H1 (cell line): ENCODE measurements around the gene GRM7. TPM values are rescaled to one million over a fixed set of nuclear protein-coding genes. Genes with fewer than 3 reads are reported as not detected.

Experiments
- CTCF ChIA-PET: fragments of 300-600 bp; sonication (Branson Sonifier 250); formaldehyde crosslinking; loops from one replicate; lab custom pipeline; 2021; ENCODE audit not compliant: partially characterized antibody; lab: Charles Lee
- POLR2A ChIA-PET: fragments of 300-600 bp; sonication (Branson Sonifier 250); formaldehyde crosslinking; loops from one replicate; lab custom pipeline; 2021; ENCODE audit warnings: inconsistent platforms; ENCODE audit not compliant: partially characterized antibody; lab: Charles Lee
- DNase-seq, 2 experiments: peaks; one replicate each; pipeline versions ENCODE4 v3.0.0 to v3.0.0-alpha.2; 2010 to 2022; ENCODE audit warnings: low spot score in 2 of 2, low read depth in 1 of 2, mixed read lengths in 1 of 2
- FAIRE-seq: peaks from 2 replicates; lab custom pipeline; 2011; peaks lifted over from hg19 to GRCh38; lab: Jason Lieb, UNC
- H2AFZ ChIP-seq: 2 replicates; pipeline ENCODE4 v1.8.1; 2012; ENCODE audit warnings: low read length, inconsistent platforms
- H2AK5ac ChIP-seq: 2 replicates; pipeline ENCODE4 v1.6.1; 2013; ENCODE audit warnings: low read depth, low read length
- H2BK120ac ChIP-seq: replicated peaks from 2 replicates; pipeline ENCODE3; 2013; ENCODE audit warnings: low read depth, low read length, inconsistent platforms
- H2BK12ac ChIP-seq: 2 replicates; pipeline ENCODE4 v1.6.1; 2013; ENCODE audit warnings: low read depth, low read length
- H2BK15ac ChIP-seq: 2 replicates; pipeline ENCODE4 v1.6.1; 2013; ENCODE audit warnings: low read length
- H2BK20ac ChIP-seq: 2 replicates; pipeline ENCODE4 v1.6.1; 2013; ENCODE audit warnings: low read length
- H2BK5ac ChIP-seq: 2 replicates; pipeline ENCODE4 v1.6.1; 2013; ENCODE audit warnings: low read depth, low read length
- H3K14ac ChIP-seq: 2 replicates; pipeline ENCODE4 v1.6.1; 2013; ENCODE audit warnings: inconsistent platforms; ENCODE audit not compliant: insufficient read length
- H3K18ac ChIP-seq: 2 replicates; pipeline ENCODE4 v1.6.1; 2013; ENCODE audit warnings: low read length; ENCODE audit errors: extremely low read depth
- H3K23ac ChIP-seq: 2 replicates; pipeline ENCODE4 v1.6.1; 2013; ENCODE audit warnings: inconsistent platforms; ENCODE audit not compliant: insufficient read length
- H3K23me2 ChIP-seq: 2 replicates; pipeline ENCODE4 v1.6.1; 2013; ENCODE audit warnings: low read depth, low read length
- H3K27ac ChIP-seq: 2 replicates; pipeline ENCODE4 v1.6.1; 2011; ENCODE audit warnings: low read depth, low read length, inconsistent platforms
- H3K27me3 ChIP-seq, 4 experiments: replicated peaks in 1 of 4; 1 replicate in 1 of 4; 2 replicates in 3 of 4; pipeline versions ENCODE4 v1.6.1 to v1.8.1; 2011 to 2013; ENCODE audit warnings: low read length in 3 of 4, mild to moderate bottlenecking in 3 of 4, inconsistent platforms in 2 of 4, mixed read lengths in 2 of 4, moderate library complexity in 1 of 4; ENCODE audit not compliant: control insufficient read depth in 3 of 4, insufficient read depth in 3 of 4; ENCODE audit errors: extremely low read depth in 1 of 4
- H3K36me3 ChIP-seq, 4 experiments: 2 replicates each; pipeline versions ENCODE4 v1.6.1 to v1.8.1; 2011 to 2013; ENCODE audit warnings: mild to moderate bottlenecking in 4 of 4, low read length in 3 of 4, moderate library complexity in 2 of 4, control low read depth in 1 of 4, inconsistent platforms in 1 of 4; ENCODE audit not compliant: insufficient read depth in 4 of 4, control insufficient read depth in 2 of 4
- H3K4ac ChIP-seq: replicated peaks from 2 replicates; pipeline ENCODE3; 2013; ENCODE audit warnings: low read length, low read depth, mixed read lengths, inconsistent platforms; ENCODE audit not compliant: insufficient read length
- H3K4me1 ChIP-seq, 4 experiments: replicated peaks in 1 of 4; 1 replicate in 1 of 4; 2 replicates in 3 of 4; pipeline versions ENCODE4 v1.6.1 to v1.8.1; 2011 to 2013; ENCODE audit warnings: low read length in 3 of 4, inconsistent platforms in 2 of 4, mixed read lengths in 1 of 4; ENCODE audit not compliant: insufficient read depth in 4 of 4, control insufficient read depth in 3 of 4
- H3K4me2 ChIP-seq, 2 experiments: 2 replicates each; pipeline versions ENCODE4 v1.6.1 to v1.8.1; 2011 to 2013; ENCODE audit warnings: low read depth in 2 of 2, low read length in 2 of 2, control low read depth in 1 of 2, inconsistent platforms in 1 of 2, mild to moderate bottlenecking in 1 of 2; ENCODE audit not compliant: insufficient read depth in 1 of 2
- H3K4me3 ChIP-seq, 4 experiments: fragments of 200-600, 300-600 bp in 1 of 4; sonication (generic), shearing (Covaris generic), sonication (Bioruptor Twin) in 1 of 4; 2 replicates each; pipeline versions ENCODE4 v1.5.1 to v1.8.1; 2011 to 2016; ENCODE audit warnings: low read length in 4 of 4, low read depth in 3 of 4, control low read depth in 2 of 4, inconsistent platforms in 2 of 4, mild to moderate bottlenecking in 2 of 4, mixed read lengths in 1 of 4, moderate library complexity in 1 of 4; ENCODE audit not compliant: insufficient read depth in 2 of 4; ENCODE audit errors: extremely low read depth in 1 of 4
- H3K56ac ChIP-seq: replicated peaks from 2 replicates; pipeline ENCODE3; 2013; ENCODE audit warnings: low read depth, mild to moderate bottlenecking, mixed read lengths, low read length, inconsistent platforms; ENCODE audit not compliant: insufficient read length
- H3K79me1 ChIP-seq: 2 replicates; pipeline ENCODE4 v1.6.1; 2013; ENCODE audit warnings: low read depth, low read length, control low read depth
- H3K79me2 ChIP-seq, 2 experiments: 2 replicates each; pipeline versions ENCODE4 v1.6.1 to v1.8.1; 2012 to 2013; ENCODE audit warnings: low read length in 2 of 2, mild to moderate bottlenecking in 2 of 2, inconsistent platforms in 1 of 2; ENCODE audit not compliant: insufficient read depth in 2 of 2, control insufficient read depth in 1 of 2
- H3K9ac ChIP-seq, 4 experiments: replicated peaks in 1 of 4; 1 replicate in 1 of 4; 2 replicates in 3 of 4; pipeline versions ENCODE4 v1.6.1 to v1.8.1; 2011 to 2013; ENCODE audit warnings: low read depth in 3 of 4, low read length in 3 of 4, control low read depth in 2 of 4, mild to moderate bottlenecking in 2 of 4, moderate library complexity in 2 of 4, inconsistent platforms in 1 of 4; ENCODE audit errors: extremely low read depth in 1 of 4
- H3K9me3 ChIP-seq, 2 experiments: 2 replicates each; pipeline versions ENCODE4 v1.6.1 to v1.8.1; 2012 to 2013; ENCODE audit warnings: mild to moderate bottlenecking in 2 of 2, moderate library complexity in 2 of 2, control low read depth in 1 of 2, inconsistent platforms in 1 of 2, low read depth in 1 of 2, low read length in 1 of 2, mixed read lengths in 1 of 2; ENCODE audit not compliant: insufficient read depth in 2 of 2
- H4K20me1 ChIP-seq, 2 experiments: replicated peaks in 1 of 2; 2 replicates each; pipeline versions ENCODE3 to v1.8.1; 2011 to 2013; ENCODE audit warnings: inconsistent platforms in 2 of 2, low read length in 2 of 2, mild to moderate bottlenecking in 1 of 2; ENCODE audit not compliant: insufficient read depth in 2 of 2, control insufficient read depth in 1 of 2
- H4K5ac ChIP-seq: 2 replicates; pipeline ENCODE4 v1.6.1; 2013; ENCODE audit warnings: low read length, low read depth, mixed read lengths, inconsistent platforms; ENCODE audit not compliant: insufficient read length
- H4K8ac ChIP-seq: 2 replicates; pipeline ENCODE4 v1.8.0; 2013; ENCODE audit warnings: mild to moderate bottlenecking, moderate library complexity, low read length, inconsistent platforms; ENCODE audit not compliant: insufficient read depth; ENCODE audit errors: extremely low read depth
- H4K91ac ChIP-seq: replicated peaks from 2 replicates; pipeline ENCODE3; 2013; ENCODE audit warnings: low read length, mixed read lengths, inconsistent platforms; ENCODE audit not compliant: insufficient read length
- BACH1 ChIP-seq: IDR thresholded peaks from 2 replicates; pipeline ENCODE4 v1.6.1; 2012; ENCODE audit warnings: low read length, improper control_type of control experiment
- BCL11A ChIP-seq, 2 experiments: IDR thresholded peaks; one replicate each; pipeline ENCODE4 v1.6.1; 2011; ENCODE audit warnings: low read depth in 2 of 2, low read length in 2 of 2, mild to moderate bottlenecking in 2 of 2
- CBX8 ChIP-seq: fragments of 300-800, 300-1000 bp; sonication (generic); IDR thresholded peaks from 2 replicates; pipeline ENCODE4 v1.7.1; 2016; ENCODE audit warnings: low read depth, low read length, borderline replicate concordance
- GTF2F1 ChIP-seq: IDR thresholded peaks from 2 replicates; pipeline ENCODE4 v1.6.1; 2012; ENCODE audit warnings: low read depth, low read length, improper control_type of control experiment, borderline replicate concordance
- HDAC6 ChIP-seq: IDR thresholded peaks from one replicate; pipeline ENCODE4 v1.7.1; 2012; ENCODE audit warnings: low read depth, mild to moderate bottlenecking, inconsistent platforms, low read length, moderate library complexity
- NRF1 ChIP-seq: IDR thresholded peaks from 2 replicates; pipeline ENCODE4 v1.6.1; 2011; ENCODE audit warnings: mild to moderate bottlenecking, low read depth, low read length, improper control_type of control experiment
- RAD21 ChIP-seq, 2 experiments: IDR thresholded peaks in 1 of 2; conservative IDR thresholded peaks in 1 of 2; 2 replicates each; pipeline ENCODE4 v1.6.1; 2011; ENCODE audit warnings: low read depth in 2 of 2, low read length in 2 of 2, improper control_type of control experiment in 1 of 2, inconsistent platforms in 1 of 2, mild to moderate bottlenecking in 1 of 2, moderate library complexity in 1 of 2
- SIX5 ChIP-seq: IDR thresholded peaks from 2 replicates; pipeline ENCODE4 v1.6.1; 2011; ENCODE audit warnings: mild to moderate bottlenecking, low read depth, low read length
- SP1 ChIP-seq: IDR thresholded peaks from 2 replicates; pipeline ENCODE4 v1.6.1; 2011; ENCODE audit warnings: low read depth, low read length
- SP2 ChIP-seq: IDR thresholded peaks from 2 replicates; pipeline ENCODE4 v1.6.1; 2012; ENCODE audit warnings: mild to moderate bottlenecking, low read length, inconsistent platforms
- TAF7 ChIP-seq: optimal IDR thresholded peaks from 2 replicates; pipeline ENCODE3; 2011; ENCODE audit warnings: low read depth, mild to moderate bottlenecking, inconsistent platforms, low read length, moderate library complexity, borderline replicate concordance
- YY1 ChIP-seq: IDR thresholded peaks from 2 replicates; pipeline ENCODE4 v1.6.1; 2011; ENCODE audit warnings: low read depth, mild to moderate bottlenecking, low read length
- WGBS, 2 experiments: shearing (Covaris generic) in 1 of 2; methylation state at CpG; one replicate each; pipeline versions ENCODE4 v1.1.6 to v1.1.7; 2013 to 2015; ENCODE audit warnings: low lambda C conversion rate in 2 of 2, mixed read lengths in 2 of 2, inconsistent platforms in 1 of 2, low coverage in 1 of 2, missing lambda C conversion rate in 1 of 2; ENCODE audit not compliant: insufficient replicate concordance in 2 of 2, insufficient coverage in 1 of 2, insufficient read length in 1 of 2; ENCODE audit errors: extremely low coverage in 1 of 2, missing lambda C conversion rate in 1 of 2; 5-methylcytosine and 5-hydroxymethylcytosine counted together
- polyA plus RNA-seq, 7 experiments: library from polyadenylated mRNA; depleted of rRNA in 3 of 7; stranded (reverse) in 5 of 7; unstranded in 2 of 7; fragments of >200 nt in 5 of 7; fragments of 200-250 nt in 2 of 7; gene quantifications; 1 replicate in 5 of 7; 2 replicates in 1 of 7; 4 replicates in 1 of 7; pipeline versions ENCODE4 v1.2.1 to v1.2.3, GENCODE V29; 2011 to 2013; ENCODE audit warnings: missing spikeins in 2 of 7, mixed read lengths in 2 of 7
- total RNA-seq: library from RNA; stranded (reverse); fragmentation: NEBNext Ultra II Directional; extraction: Animal tissue kit (Norgen Biotek cat#: 25700); gene quantifications from 2 replicates; pipeline ENCODE4 v1.2.1, GENCODE V29; 2021
- TF ChIP-seq, protein P1 (sequence below): IDR thresholded peaks from 2 replicates; pipeline ENCODE4 v1.6.1; 2012; ENCODE audit warnings: inconsistent platforms

GRM7 gene
- total and polyA plus RNA-seq, 2 of the 8 experiments (the other 6 are each of a cell fraction or from before 2014, with no cell fraction given): 0.17 to 0.24 TPM

DNA sequence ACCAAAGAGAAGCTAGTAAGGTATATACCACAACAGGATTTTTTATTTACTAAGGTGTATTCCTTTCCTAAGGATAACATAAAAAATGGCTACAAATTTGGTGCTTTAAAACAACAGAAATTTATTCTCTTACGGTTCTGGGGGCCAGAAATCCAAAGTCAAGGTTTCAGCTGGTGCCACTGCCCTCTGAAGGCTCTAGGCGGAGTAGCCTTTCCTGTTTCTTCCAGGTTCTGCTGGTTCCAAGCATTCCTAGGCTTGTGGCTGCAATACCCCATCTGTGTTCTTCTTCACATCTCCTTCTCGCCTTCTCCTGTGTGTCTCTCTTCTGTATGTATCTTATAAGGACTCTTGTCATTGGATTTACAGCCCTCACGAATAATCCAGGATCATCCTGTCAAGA is 549.9 kb downstream of the GRM7 start:
- Histone ChIP-seq H3K9ac (no peak overlapping the region), H3K23me2 (no peaks in the 10 kb centered on the region; the same call in 1 of the 2 replicates)
- FAIRE-seq: no peak
- TF ChIP-seq TAF7: no peak
- no peak for TF ChIP-seq NRF1
- TF ChIP-seq HDAC6: no peak
- TF ChIP-seq, protein P1, sequence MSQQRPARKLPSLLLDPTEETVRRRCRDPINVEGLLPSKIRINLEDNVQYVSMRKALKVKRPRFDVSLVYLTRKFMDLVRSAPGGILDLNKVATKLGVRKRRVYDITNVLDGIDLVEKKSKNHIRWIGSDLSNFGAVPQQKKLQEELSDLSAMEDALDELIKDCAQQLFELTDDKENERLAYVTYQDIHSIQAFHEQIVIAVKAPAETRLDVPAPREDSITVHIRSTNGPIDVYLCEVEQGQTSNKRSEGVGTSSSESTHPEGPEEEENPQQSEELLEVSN: no peak
- TF ChIP-seq CBX8: no peak
- TF ChIP-seq BCL11A (IDR thresholded peaks at IDR 0.05; ENCODE audit: low read depth in 2 of 2, low read length in 2 of 2): no peak
- no peak for TF ChIP-seq SP2
- TF ChIP-seq BACH1: no peak
- TF ChIP-seq YY1: no peak
- TF ChIP-seq GTF2F1: no peak
- no peak for TF ChIP-seq SP1
- TF ChIP-seq RAD21 (IDR thresholded peaks at IDR 0.05 in 1 of 2, conservative IDR thresholded peaks at IDR 0.05 in 1 of 2; ENCODE audit: low read depth in 2 of 2, low read length in 2 of 2): peak; percentile 33 to 58; a peak in 3 of 4 replicates
- no peak for TF ChIP-seq SIX5

More for the DNA sequence above, 549.9 kb downstream of the GRM7 start:
- H3K23ac ChIP-seq: no peak overlapping the region
- no peaks in the 10 kb centered on the region for H3K79me1 ChIP-seq
- H4K5ac ChIP-seq: no peak overlapping the region
- H2BK12ac ChIP-seq: no peak overlapping the region
- H3K4me3 ChIP-seq: no peak overlapping the region
- CTCF ChIA-PET: interaction anchor here (0.8 to 2.0 kb wide), 6 partner anchors 8 to 292 kb away, joined by 3 to 9 read pairs (median 4); no protein-coding TSS in a partner anchor
- H3K27ac ChIP-seq: no peak overlapping the region
- H3K14ac ChIP-seq: no peak overlapping the region
- no peaks in the 10 kb centered on the region for H3K4me1 ChIP-seq
- POLR2A ChIA-PET: no interaction called here
- H2BK20ac ChIP-seq: no peak overlapping the region
- H2AK5ac ChIP-seq: no peak overlapping the region
- H2BK120ac ChIP-seq: no peak overlapping the region
- H2BK5ac ChIP-seq: no peak overlapping the region
- 90% methylated on average over 4 of the region's 4 CpGs; no CpG with 5 or more reads in 1 of the 2 experiments for WGBS, 2 experiments
- no peak overlapping the region for H3K18ac ChIP-seq
- H3K79me2 ChIP-seq: no peaks in the 10 kb centered on the region
- no peak overlapping the region for H3K4me2 ChIP-seq
- H4K8ac ChIP-seq: no peak overlapping the region
- H2AFZ ChIP-seq: no peak overlapping the region
- no peaks in the 10 kb centered on the region for H3K9me3 ChIP-seq
- H4K20me1 ChIP-seq: no peaks in the 10 kb centered on the region
- H3K27me3 ChIP-seq: no peaks in the 10 kb centered on the region
- H3K36me3 ChIP-seq: no peaks in the 10 kb centered on the region; a peak in 1 of 8 replicates
- no peak overlapping the region for H4K91ac ChIP-seq
- H2BK15ac ChIP-seq: no peak overlapping the region
- no peak overlapping the region for H3K4ac ChIP-seq
- DNase-seq: no peak
- H3K56ac ChIP-seq: no peak overlapping the region
